Activated CD4-positive, alpha-beta T cell treated with anti-CD3 and anti-CD28 coated beads, Interleukin-2, Interleukin-4, amounts not matched to agents 100 ng/mL and 50 ng/mL, durations not matched to agents 16 hours and 8 hours (primary cell): Measurements from ENCODE around the gene WHRN.

Experiments used
- DNase-seq: peaks from one replicate; pipeline ENCODE4 v3.0.0-alpha.2; 2020; ENCODE audit warnings: low spot score

Gene WHRN

DNA sequence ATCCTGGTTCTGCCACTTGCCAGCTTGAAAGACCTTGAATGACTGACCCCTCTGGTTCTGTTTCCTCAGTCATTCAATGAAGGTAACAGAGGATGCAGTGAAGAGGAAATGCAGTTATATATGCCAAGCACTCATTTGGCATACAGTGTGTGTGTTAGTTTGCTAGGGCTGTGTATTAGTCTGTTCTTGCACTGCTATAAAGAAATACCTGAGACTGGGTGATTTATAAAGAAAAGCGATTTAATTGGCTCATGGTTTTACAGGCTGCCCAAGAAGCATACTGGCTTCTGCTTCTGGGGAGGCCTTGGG, 8.6 kb upstream of the WHRN start:
- no peak for DNase-seq

DNA sequence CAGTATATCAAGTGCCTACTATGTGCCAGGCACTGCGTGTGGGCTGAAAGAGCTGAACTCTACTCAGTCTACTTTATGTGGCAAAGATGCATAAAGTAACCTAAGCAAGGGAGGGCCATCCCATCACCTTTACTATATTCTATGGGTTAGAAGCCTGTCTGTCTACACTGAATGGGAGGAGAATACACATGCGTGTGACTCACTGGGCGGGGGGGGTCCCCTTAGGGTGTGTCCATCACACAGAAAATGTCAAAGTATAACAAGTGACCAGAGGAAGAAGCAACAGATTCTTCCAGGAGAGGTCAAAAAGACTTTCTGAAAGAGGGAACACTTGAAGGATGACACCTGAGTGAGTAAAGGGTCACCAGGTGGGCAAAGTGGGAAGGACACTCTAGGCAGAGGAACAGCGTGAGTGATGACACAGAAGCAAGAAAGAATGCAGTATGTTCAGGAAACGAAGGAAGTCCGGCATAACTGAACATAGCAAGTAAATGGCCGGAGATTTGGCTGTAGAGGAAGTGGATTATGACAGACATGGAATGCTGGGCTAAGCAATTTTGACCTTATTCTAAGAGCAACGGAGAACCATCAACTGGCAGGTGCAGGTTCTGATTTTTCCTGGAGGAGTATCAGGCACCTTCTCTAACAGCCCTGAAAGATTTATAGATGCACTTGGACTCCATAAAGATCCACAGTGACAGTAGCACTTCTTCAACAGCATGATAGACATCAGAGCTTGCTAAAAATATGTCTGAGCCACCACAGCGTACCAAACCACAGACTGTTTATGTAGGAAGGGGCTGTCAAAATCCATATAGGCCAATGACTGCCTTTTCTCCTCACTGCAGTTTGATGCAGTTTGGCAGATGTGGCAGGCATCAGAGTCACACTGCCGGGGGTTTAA, 8.0 kb upstream of the WHRN start:
- DNase-seq, result no peak

DNA sequence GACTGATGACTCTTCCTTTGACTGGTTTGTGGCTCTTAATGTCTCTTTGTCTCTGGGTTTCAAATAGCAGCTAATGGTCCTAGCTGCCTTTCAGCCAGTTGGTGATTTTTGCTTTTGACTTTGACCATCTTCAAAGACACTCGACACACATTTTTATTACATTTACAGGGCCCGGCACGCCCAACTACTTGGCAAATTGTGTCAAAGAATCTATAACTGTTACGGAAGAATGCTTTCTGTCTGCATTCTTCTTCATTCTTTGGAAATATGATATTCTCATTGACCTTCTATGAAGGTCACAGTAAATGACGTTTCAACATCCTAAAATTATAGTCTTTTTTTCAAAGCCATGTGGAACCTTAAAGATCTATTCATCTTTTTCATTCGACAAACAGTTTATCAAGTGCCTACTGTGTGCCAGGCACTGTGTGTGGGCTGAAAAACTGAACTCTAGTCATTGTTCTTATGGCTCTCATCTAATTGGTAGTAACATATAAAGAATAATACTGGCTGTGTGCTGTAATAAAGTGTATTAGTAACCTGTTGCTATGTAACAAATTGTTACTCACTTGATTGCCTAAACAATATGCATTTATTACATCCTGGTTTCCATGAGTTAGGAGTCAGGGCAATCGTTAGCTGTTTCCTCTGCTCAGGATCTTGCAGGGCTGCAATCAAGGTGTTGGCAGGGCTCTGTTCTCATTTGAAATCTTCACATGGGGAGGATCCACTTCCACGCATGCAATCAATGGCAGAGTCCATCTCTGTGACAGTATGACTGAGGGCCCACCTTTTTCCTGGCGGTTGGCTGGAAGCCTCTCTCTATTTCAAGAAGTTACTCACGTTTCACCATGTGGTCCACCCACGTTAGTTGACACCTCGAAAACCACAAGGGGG, 7.0 kb upstream of the WHRN start:
- no peak for DNase-seq

DNA sequence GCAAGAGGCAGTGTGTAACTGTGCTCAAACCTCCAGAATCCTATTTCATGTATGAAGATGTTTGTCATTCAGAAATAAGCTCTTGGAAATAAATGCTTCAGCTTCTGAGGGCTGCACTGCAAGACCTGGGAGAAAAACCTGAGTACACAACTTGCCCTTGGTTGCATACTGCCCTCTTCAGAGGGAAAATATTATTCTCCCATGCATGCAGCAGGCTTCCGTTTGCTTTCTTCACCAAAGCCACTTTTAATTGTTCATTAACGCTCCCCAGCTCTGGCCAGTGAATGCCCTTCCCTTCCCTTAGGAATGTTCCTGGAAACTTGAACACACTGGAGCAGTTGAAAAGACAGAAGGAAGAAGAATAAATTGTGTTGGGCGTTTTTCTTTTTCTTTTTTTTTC, 2.5 kb upstream of the WHRN start:
- DNase-seq, result no peak

DNA sequence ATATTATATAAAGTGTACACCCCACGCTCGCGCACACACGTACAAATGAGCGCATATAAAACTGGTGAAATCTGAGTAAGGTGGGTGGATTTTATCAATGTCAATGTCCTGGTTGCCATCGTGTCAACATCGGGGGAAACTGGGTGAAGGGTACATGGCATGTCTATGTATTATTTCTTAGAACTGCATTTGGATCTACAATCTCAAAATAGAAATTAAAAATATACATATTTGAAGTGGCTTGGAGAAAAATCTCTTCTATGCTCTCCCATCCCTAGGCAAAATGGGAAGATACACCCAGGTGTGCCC, 763 bp upstream of the WHRN start:
- DNase-seq, result no peak

DNA sequence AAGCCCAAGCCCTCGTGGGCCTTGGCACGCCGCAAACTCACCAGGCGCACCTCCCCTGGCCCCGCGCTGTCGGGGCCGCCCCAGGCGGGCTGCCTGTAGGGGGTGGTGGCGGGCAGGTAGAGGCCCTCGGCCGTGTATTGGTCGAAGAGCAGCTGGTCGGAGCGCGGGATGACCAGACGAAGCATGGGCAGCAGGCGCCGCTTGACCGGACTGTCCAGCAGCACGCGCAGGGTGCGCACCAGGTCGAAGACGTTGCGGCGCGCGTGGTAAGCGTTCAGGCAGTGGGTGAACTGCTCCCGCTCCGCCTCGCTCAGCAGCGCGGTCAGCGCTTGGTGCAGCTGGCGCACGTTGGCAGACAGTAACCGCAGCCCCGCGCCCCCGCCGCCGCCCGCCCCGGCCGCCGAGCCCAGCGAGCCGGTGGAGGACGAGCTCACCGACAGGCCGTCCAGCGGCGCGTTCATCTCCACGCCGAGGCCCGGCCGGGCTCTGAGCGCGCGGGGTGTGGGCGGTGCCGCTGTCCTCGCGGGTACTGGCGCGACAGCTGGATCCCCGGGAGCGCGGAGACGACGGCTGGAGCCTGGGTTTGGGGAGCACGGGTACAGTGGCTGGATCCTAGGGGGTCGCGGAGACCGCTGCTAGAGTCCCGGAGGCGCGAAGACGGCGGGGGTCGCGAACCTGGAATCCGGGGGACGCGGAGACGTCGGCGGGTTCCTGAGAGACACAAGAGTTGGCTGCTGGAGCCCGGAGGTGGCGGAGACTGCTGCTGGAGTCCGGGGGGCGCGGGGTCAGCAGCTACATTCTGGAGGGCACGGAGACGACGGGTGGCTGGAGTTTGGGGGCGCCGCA, 709 bp downstream of the WHRN start:
- DNase-seq, result no peak

DNA sequence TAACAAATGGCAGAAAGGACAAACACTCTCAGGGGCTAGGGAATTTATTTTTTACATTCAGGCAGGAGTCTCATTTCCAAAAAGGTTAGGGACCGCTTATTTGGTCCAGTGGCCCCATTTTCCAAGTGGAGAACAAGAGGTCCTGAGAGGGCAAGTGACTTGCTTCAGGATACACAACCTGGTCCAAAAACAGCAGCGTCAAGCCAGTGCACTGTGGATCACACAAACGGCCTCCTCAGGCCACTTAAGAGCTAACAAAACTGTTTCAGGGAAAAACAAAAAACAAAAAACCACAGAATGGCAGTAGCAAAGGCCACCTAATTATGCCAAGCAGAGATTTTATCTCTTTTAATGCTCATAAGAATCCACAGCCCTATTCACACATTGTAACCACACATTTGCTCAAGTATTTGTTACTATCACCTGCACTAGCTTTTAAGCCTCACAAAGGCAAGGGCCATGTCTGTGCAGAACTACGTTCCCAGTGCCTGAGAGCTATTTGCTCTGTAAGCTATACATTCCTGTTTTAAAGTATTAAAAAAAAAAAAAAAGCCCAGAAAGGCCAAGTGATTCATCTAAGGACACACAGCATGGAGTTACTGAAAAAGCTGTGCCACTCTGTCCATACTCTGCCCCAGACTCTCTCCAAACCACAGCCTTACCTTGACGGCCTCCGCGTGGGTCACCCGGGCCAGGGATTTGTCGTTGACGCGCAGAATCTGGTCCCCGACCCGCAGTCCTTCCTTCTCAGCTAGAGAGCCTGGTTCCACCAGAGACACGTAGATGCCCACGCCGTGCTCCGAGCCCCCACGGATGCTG, 1.5 kb downstream of the WHRN start:
- no peak for DNase-seq

DNA sequence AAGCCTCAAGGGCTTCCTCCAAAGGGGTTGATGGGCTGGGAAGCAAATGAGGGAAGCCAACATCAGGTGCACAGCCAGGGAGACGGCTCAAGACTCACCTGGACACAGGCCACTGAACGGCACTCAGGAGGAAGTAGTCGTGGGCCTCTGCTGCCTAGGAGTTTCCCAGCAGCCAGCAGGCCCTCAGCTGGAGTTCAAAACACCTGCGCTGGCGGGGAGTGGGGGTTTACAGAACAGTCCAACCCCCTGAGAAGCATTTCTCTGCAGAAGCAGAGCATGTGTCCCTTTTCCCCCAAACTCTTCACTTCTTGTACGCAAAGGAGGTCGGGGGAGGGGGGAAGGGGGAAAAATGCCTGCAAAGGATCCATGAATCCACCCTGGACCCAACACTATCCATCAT, 2.3 kb downstream of the WHRN start:
- no peak for DNase-seq

DNA sequence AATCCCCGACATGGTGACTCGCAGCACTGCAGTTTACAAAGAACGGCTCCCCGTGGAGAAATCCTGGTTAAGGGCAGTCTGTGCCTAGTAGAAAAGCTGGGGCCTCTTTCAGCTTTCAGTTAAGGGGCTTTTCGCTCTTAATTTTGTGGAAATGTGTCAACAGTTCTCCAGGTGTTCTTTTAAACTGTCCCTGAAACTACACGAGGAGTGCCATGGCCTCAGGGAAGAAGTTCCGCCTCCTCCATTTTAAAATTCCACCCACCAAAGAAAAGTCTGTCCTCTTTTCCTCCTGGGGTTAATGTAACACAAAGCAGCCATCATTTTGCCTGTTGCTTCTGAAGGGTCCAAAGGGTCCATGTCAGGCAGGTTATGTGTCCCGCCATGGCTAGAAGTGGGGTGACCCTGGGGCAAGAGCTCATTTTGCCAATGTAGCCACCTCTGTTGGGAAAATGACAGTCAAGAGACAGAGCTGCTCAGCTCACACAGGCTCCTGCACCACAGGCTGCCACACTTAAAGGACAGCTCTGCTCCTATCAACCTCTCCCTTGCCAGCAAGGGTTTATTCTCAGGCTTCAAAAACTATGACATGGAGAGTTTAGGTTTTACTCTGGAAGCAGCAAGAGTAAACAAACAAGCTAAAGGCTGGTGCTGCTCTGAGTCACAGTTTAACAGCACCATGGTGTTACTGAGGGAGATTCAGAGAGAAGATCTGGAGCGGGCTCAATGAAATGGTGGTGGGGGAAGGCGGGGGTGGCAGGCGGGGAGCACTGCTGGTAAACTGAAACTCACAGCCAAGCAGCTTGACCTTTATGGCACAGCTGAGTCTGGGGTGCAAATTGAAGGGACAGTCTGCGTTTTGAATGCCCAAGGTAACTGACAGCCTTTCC, 3.2 kb downstream of the WHRN start:
- no peak for DNase-seq

DNA sequence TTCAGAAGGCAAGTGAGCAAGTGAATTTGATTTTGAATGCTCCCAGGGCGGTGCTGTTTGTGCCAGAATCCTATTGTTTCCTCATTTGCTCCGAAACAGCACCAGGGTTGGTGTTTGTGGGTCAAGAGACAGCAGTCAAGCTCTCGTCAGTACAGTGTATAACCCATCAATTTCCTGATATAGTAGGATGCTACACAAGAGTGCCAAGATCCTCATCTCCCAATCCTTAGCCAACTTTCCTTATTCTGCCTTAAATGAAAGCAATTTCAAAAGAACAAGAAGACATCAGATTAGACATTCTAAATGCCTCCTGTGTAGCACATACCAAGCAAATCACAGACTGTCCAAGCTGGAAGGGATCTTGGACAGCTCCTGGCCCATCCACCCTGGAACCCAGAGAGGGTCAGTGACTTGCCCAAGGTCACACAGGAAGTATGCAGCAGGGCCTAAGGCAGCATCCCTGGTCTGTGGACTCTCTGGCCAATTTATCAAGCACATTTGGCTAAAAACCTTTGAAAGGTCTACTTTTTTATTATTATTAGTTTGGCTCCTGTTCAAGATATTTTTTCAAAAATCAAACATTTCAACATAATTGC, 4.5 kb downstream of the WHRN start:
- no peak for DNase-seq

DNA sequence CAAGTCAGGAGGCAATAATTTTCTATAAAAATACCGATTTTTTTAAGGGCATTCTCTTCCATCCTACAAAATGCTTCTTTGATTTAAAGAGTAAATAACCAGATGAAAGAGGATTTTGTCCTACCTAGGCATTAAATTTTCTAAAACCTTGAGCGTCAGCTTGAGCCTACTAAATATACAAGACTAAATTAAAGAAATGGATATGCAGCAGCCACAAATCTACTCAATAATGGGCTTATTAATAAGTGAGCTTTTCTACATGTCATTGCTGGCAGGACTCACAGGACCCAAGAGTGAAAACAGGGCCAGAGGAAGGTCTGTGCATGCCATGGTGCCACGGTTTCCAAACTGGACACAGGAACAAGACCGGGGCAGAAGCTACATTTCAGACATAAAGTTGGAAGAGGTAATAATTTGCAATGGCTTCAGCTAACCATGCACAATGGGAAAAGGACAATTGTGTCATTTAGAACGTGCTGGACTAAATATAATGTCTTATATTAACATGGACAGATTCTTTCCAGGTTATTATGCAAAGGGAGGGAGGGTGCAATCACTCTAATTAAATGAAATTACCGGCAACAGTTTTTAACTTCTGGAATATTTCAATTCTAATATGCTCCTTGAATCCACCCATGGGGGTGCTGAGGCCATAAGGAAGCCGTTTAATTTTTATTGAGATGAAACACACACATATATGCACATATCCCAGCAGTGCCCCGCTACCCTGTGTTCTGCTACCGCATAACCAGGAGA, 5.2 kb downstream of the WHRN start:
- no peak for DNase-seq

DNA sequence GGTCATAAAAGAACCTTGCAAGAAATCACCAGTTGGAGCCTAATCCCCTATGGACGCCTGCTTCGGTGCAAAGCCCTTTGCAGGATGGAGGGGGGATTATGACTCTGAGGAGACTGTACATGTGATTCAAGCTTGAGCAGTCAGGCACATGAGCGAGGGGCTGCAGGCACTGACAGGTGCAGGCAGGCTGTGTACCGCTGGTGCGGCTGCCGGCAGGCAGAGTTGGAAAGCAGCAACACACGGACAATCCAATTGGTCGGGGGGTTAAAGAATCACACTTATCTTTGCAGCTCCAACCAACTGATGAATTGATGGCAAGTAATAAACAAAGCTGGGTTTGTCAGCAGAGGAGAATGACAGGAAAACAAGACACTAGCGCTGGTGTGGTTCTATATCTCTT, 5.7 kb downstream of the WHRN start:
- no peak for DNase-seq

DNA sequence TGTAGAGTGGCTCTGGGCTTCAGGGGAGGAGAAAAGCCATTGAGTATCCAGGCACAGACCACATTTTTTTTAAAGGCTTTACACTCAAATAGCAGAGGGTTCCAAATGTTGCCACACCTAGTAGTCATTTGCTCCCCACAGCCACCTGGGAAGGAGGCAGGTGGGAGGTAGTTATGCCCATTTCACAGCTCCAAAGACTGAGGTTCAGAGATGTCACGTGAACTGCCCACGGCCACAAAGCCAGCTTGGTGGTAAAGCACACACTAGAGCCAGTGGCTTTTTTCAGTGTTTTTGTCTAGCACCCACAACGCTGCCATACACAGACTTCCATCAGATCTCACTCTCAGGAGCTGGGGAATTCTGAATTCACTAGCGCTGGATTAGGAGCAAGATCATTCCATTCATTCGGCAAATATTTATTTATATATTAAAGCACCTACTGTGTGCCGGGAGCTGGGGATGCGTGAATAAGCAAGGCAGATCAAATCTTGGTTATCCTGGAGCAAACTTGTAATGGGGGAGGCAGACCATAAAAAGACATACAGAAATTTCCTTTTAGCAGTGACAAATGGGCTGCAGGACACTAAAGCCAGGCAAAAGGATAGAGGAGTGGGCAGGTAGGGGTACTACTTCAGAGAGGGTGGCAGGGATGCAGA, 7.4 kb downstream of the WHRN start:
- no peak for DNase-seq

DNA sequence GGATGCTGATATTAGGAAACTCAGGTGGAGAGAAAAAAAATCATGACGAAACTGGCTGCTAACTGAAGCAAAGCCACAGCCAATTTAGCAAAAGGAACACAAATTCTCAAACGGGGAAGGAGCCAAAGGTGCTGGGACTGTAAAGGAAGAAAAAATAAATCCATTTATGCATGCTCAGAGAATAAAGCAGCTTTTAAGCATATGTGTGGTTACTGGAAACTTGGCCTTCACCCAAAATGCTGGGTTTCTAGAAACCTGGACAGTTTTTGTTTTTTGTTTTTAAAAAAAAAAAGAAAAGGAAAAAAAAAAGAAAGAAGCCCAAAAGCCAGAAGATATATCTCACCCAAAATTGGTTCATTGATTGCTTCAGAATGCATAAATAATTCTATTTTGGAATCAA, 8.0 kb downstream of the WHRN start:
- no peak for DNase-seq

DNA sequence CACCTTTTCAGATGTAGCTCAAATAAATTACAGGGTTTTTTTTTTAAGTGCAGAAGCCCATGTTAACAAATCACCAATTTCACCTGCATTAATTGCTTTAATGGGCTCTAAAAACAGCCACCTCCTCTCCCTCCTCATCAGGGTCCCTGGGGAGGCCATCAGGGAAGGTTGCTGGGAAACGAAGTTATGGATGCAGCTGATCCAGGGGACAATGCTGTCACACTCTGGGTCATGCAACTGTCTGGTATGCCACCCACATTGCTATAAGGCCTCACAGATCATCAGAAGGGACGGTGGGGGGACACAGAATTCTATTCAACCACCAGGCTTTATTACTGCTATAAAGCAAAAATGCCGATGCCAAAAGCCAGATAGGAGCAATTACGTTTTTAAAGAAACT, 9.3 kb downstream of the WHRN start:
- DNase-seq, result no peak

DNA sequence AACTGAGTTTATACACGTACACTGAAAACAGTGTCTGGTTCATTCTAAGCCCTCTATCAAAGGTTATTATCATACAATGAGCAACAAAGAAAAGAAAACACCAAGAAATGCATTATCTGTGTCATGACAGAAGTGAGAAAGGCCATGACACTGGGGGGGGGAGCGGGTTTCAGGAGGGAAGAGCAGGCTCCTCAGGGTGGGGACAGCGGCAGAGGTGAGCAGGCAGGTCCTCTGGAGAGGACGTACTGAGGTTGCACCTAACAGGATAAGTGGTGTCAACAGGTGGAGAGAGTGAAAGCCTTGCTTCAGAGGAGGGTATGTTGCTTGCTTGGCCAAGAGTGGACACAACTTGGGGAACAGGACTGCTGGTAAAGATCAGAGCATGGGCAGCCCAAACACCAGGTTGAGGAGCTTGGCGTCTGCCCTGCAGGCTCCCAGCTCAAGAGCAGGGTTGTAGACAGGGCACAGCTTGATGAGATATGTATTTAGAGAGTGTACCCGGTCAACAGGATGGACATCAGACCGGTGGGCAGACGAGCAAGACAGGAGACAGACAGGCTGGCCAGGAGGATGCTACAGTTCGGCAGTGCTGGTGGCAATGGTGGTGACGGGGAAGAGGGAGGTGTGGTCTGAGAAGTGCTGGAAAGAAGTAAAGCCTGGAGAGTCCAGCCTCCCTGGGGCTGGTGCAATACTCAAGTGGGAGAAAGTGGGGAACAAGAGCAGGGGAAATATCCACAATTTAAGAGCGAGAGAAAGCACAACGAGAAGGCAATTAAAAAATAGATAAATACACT, 10.3 kb downstream of the WHRN start:
- no peak for DNase-seq

DNA sequence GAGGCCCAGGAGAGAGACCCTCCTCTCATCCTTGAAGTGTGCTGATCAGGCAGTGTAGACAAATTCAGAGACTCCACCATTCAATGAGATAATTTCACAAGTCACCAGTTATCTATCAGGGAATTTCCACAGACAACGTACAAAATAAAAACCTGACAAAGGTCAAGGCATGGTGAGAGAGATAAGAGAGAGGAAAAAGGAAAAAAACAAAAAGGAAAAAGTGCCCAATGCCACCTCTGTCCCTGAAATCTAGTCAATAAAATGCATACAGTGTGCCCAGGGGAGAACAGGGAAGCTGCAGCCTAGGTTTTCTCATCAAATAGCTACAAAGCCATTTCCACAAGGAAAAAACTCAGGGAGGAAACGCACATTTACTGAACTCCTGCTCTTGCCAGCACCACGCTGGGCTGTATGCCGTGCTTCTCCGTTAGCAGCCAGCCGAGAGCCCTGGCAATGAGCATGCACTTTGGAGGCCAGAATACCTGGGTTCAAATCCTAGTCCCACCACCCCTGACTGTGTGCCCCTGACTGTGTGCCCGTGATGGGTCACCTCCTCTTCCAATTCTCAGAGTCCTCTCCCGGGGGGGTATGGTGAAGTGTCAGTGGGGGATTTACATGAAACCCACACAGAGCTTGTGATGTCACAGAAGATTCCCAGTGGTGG, 11.6 kb downstream of the WHRN start:
- DNase-seq, result no peak

DNA sequence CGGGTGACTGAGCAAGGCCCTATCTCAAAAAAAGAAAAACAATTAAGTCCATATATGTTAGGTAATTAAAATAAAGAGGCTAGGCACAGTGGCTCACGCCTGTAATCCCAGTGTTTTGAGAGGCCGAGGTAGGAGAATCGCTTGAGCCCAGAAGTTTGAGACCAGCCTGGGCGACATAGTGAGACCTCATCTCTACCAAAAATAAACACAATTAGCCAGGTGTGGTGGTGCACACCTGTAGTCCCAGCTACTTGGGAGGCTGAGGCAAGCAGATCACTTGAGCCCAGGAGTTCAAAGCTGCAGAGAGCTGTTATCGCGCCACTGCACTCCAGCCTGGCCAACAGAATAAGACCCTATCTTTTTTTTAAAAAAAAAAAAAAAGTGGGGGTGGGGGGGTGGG, 12.3 kb downstream of the WHRN start:
- DNase-seq, result no peak
